Smooth muscle cell (in vitro differentiated cells): Measurements from ENCODE around the gene PIAS4. TPM values are rescaled to one million over a fixed set of nuclear protein-coding genes. Genes with fewer than 3 reads are reported as not detected.
"Not testable (repeated sequence)": the region's sequence is repeated elsewhere in the genome, so short reads cannot be mapped to it uniquely, and the experiment has no call there.

ENCODE experiments used
- DNase-seq: peaks from one replicate; lab custom pipeline; 2025; ENCODE audit not compliant: unreplicated experiment; lab: John Stamatoyannopoulos, UW
- H2AFZ ChIP-seq: fragments of 200-600 bp; sonication (generic); 2 replicates; pipeline ENCODE4 v1.6.0; 2016; ENCODE audit warnings: antibody characterized with exemption, low read depth, mild to moderate bottlenecking
- H3F3A ChIP-seq: fragments of 200-600 bp; sonication (generic); 2 replicates; pipeline ENCODE4 v1.6.0; 2017; ENCODE audit warnings: antibody characterized with exemption, low read depth
- H3K27ac ChIP-seq: fragments of 200-600 bp; sonication (generic); 2 replicates; pipeline ENCODE4 v1.5.1; 2016; ENCODE audit warnings: low read depth, mild to moderate bottlenecking
- H3K27me3 ChIP-seq: fragments of 200-600 bp; sonication (generic); 2 replicates; pipeline ENCODE4 v1.6.1; 2016; ENCODE audit warnings: low read depth, mild to moderate bottlenecking
- H3K36me3 ChIP-seq: fragments of 200-600 bp; sonication (generic); 2 replicates; pipeline ENCODE4 v1.5.1; 2016; ENCODE audit warnings: low read depth
- H3K4me1 ChIP-seq: fragments of 200-600 bp; sonication (generic); 2 replicates; pipeline ENCODE4 v1.5.1; 2016; ENCODE audit warnings: low read depth
- H3K4me2 ChIP-seq: fragments of 200-600 bp; sonication (generic); 2 replicates; pipeline ENCODE4 v1.6.0; 2016; ENCODE audit warnings: mild to moderate bottlenecking
- H3K4me3 ChIP-seq: fragments of 200-600 bp; sonication (generic); 2 replicates; pipeline ENCODE4 v1.5.1; 2016; ENCODE audit warnings: mild to moderate bottlenecking
- H3K79me2 ChIP-seq: fragments of 200-600 bp; sonication (generic); 2 replicates; pipeline ENCODE4 v1.6.0; 2016; ENCODE audit warnings: low read depth, mild to moderate bottlenecking
- H3K9ac ChIP-seq: fragments of 200-600 bp; sonication (generic); 2 replicates; pipeline ENCODE4 v1.6.0; 2016; ENCODE audit warnings: low read depth
- H3K9me3 ChIP-seq: fragments of 200-600 bp; sonication (generic); replicated peaks from 2 replicates; pipeline ENCODE4 v1.5.1; 2016; ENCODE audit warnings: low read depth
- H4K20me1 ChIP-seq: fragments of 200-600 bp; sonication (generic); 2 replicates; pipeline ENCODE4 v1.6.0; 2016; ENCODE audit warnings: low read depth
- CTCF ChIP-seq: fragments of 200-600 bp; sonication (generic); IDR thresholded peaks from 2 replicates; pipeline ENCODE4 v1.5.1; 2017; ENCODE audit warnings: borderline replicate concordance, mild to moderate bottlenecking, antibody characterized with exemption; ENCODE audit not compliant: insufficient read depth, poor library complexity, severe bottlenecking
- WGBS: methylation state at CpG from one replicate; pipeline ENCODE4 v1.1.7; 2016; ENCODE audit warnings: low lambda C conversion rate; 5-methylcytosine and 5-hydroxymethylcytosine counted together
- polyA plus RNA-seq: library from polyadenylated mRNA; unstranded; fragments of >200 nt; fragmentation: Nextera tagmentation; extraction: Ambion mirVana; gene quantifications from 2 replicates; pipeline ENCODE4 v1.2.1, GENCODE V29; 2016
- total RNA-seq: library from RNA; depleted of rRNA; stranded (reverse); fragments of >200 nt; gene quantifications from 2 replicates; pipeline ENCODE4 v1.2.3, GENCODE V29; 2014

PIAS4 gene
- total and polyA plus RNA-seq, 2 experiments from 2014 or later = 8.1 to 17.3 TPM

- Histone ChIP-seq H3K9ac (no peak overlapping the region), H3K9me3 (no peaks in the 10 kb centered on the region), H3K36me3 (no peaks in the 10 kb centered on the region), H3K4me1 (peaks cover 10% of the 10 kb centered on the region), H3K4me3 (no peak overlapping the region), H2AFZ (peak overlapping the region; percentile 3), H3K27me3 (no peaks in the 10 kb centered on the region), H3F3A (peaks cover 5% of the 10 kb centered on the region), H4K20me1 (no peaks in the 10 kb centered on the region), H3K79me2 (no peaks in the 10 kb centered on the region), H3K4me2 (no peak overlapping the region), H3K27ac (no peak overlapping the region)
- 81% methylated on average over 3 of the region's 3 CpGs for WGBS
- DNase-seq = no peak
- TF ChIP-seq CTCF = no peak
Observed at GRCh38 chr19:3990815-3991117, 16.8 kb upstream of the PIAS4 start.

GRCh38 chr19:3995607-3996006 is 11.9 kb upstream of the PIAS4 start:
- DNase-seq = no peak
- H3K4me3 ChIP-seq = no peak overlapping the region
- no peaks in the 10 kb centered on the region for H3F3A ChIP-seq
- H3K9ac ChIP-seq = no peak overlapping the region
- H2AFZ ChIP-seq = no peak overlapping the region
- no peaks in the 10 kb centered on the region for H3K27me3 ChIP-seq
- no peaks in the 10 kb centered on the region for H3K36me3 ChIP-seq
- TF ChIP-seq CTCF = no peak
- H3K27ac ChIP-seq = no peak overlapping the region
- WGBS = 86% methylated on average over 6 of the region's 6 CpGs
- no peaks in the 10 kb centered on the region for H3K79me2 ChIP-seq
- H3K9me3 ChIP-seq = no peaks in the 10 kb centered on the region
- H3K4me2 ChIP-seq = no peak overlapping the region
- H4K20me1 ChIP-seq = no peaks in the 10 kb centered on the region
- no peaks in the 10 kb centered on the region for H3K4me1 ChIP-seq

GRCh38 chr19:3998667-3999412 is 8.7 kb upstream of the PIAS4 start:
- H3K4me2 ChIP-seq, H4K20me1 ChIP-seq, H3K9me3 ChIP-seq, H3F3A ChIP-seq, DNase-seq, H3K27me3 ChIP-seq, H3K79me2 ChIP-seq, H3K27ac ChIP-seq, H3K36me3 ChIP-seq, H3K4me1 ChIP-seq, H3K9ac ChIP-seq, H2AFZ ChIP-seq, H3K4me3 ChIP-seq: not testable (repeated sequence)
- 88% methylated on average over 29 of the region's 29 CpGs for WGBS

- H3K9me3 ChIP-seq, H3K27ac ChIP-seq, H3K9ac ChIP-seq, H3K4me3 ChIP-seq, H3K4me2 ChIP-seq, H3F3A ChIP-seq, H3K79me2 ChIP-seq, DNase-seq, H3K4me1 ChIP-seq, H2AFZ ChIP-seq, H3K27me3 ChIP-seq, H4K20me1 ChIP-seq, H3K36me3 ChIP-seq: not testable (repeated sequence)
- 89% methylated on average over 5 of the region's 5 CpGs for WGBS
Observed at GRCh38 chr19:4000798-4001197, 6.7 kb upstream of the PIAS4 start.

GRCh38 chr19:4005436-4005835 is 2.1 kb upstream of the PIAS4 start:
- not testable (repeated sequence) for H3K27ac ChIP-seq, H3K9me3 ChIP-seq, H3K4me2 ChIP-seq, H3F3A ChIP-seq, H2AFZ ChIP-seq, DNase-seq, H3K9ac ChIP-seq, H3K27me3 ChIP-seq, H3K36me3 ChIP-seq, H3K4me3 ChIP-seq
- peaks cover 29% of the 10 kb centered on the region for H3K79me2 ChIP-seq
- 98% methylated on average over 9 of the region's 9 CpGs for WGBS
- H3K4me1 ChIP-seq = peaks cover 15% of the 10 kb centered on the region
- peaks cover 24% of the 10 kb centered on the region for H4K20me1 ChIP-seq
